NCI-H128 (cell line): ENCODE results near the gene P2RX5.
"Not testable (repeated sequence)": the region's sequence is repeated elsewhere in the genome, so short reads cannot be mapped to it uniquely, and the experiment has no call there.

Source experiments
- DNase-seq: peaks from one replicate; lab custom pipeline; 2025; ENCODE audit not compliant: unreplicated experiment; lab: John Stamatoyannopoulos, UW

P2RX5 gene

DNA sequence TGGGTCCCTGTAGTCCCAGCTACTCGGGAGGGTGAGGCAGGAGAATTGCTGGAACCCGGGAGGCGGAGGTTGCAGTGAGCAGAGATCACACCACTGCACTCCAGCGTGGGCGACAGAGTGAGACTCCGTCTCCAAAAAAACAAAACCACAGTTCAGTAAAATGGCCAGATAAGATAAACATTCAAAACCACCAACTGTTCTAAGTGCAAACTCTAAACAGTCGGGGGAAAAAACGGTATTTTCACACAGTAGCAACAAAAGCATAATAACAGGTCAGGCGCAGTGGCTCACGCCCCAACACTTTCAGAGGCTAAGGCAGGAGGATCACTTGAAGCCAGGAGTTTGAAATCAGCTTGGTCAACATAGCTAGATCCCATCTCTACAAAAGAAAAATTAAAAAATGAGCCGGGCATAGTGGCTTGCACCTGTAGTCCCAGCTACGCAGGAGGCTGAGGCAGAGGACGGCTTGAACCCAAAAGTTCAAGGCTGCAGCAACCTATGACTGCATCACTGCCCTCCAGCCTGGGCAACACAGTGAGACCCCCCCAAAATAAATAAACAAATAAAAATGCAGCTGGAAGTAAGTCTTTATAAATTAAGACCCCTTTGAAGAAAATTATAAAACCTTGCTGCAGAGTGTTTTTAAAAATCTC lies 17.0 kb upstream of the P2RX5 start:
- DNase-seq, result no peak

DNA sequence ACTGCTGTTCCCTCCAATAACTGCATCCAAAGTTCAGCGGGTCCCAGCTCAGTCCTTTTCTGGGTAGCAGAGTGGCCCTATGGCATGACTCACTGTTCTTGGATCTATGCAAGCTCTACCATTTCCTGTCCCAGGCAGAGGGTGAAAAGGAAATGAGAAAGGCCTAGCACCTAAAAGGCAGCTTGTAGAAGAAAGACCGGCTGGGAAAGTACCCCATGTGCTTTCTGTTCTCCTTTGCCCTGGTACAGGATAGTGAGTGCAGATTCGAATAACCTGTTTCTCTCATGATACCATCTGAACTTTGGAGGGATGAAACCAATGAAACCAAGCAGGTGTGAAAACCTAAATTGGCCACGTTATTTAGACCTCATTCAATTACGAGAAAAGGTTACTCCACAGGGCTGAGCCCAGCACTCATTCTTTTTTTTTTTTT lies 15.0 kb upstream of the P2RX5 start:
- DNase-seq, result no peak

GRCh38 chr17:3708366-3708765 lies 12.4 kb upstream of the P2RX5 start:
- no peak for DNase-seq

DNA sequence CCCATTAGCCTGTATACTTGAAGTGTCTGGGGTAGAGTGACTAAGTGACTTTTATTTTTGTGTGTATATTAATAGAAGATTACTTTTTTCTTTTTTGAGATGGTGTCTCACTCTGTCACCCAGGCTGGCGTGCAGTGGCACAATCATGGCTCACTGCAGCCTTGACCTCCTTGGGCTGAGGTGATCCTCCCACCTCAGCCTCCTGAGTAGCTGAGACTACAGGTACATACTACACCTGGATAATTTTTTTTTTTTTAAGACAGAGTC lies 9.7 kb upstream of the P2RX5 start:
- DNase-seq, result not testable (repeated sequence)

DNA sequence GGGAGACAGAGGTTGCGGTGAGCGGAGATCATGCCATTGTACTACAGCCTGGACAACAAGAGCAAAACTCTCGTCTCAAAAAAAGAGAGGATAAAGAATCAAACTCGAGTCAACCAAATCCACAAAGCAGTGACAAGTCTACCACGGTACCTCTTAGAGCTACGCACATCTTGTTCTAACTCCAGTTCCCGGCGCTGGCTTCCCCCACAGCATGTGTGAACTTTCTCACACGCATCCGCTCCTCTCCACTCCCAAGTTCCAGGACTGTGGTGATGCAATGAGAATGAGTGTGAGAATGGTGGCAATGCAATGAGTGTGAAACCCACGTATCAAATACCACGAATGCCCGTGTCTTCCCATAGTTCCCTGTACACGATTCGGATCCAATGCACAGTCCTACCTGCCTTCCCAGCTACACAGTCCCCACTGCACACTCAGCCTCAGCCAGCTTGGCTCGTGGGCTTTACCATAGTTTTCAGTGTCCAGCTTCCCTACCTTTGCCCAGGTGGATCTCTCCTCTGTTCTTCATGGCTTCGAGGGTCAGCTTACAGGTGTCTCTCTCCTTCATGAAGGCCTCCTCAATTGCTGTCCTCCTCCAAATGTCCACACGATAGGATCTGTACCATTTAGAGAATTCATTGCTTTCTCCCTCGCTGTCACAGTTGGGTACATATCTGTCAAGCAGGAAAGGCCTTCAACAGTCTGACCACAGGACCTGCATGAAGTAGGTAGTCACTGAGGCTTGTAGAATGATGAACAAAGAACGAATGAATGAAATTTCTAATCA lies 9.2 kb upstream of the P2RX5 start:
- no peak for DNase-seq

DNA sequence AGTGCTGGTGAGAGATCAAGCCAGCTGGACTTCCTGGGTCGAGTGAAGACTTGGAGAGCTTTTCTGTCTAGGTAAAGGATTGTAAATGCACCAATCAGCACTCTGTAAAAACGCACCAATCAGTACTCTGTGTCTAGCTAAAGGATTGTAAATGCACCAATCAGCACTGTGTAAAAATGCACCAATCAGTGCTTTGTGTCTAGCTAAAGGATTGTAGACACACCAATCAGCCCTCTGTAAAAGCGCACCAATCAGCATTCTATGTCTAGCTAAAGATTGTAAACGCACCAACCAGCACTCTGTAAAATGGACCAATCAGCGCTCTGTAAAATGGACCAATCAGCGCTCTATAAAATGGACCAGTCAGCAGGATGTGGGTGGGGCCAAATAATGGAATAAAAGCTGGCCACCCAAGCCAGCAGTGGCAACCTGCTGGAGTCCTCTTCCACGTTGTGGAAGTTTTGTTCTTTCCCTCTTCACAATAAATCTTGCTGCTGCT lies 6.1 kb upstream of the P2RX5 start:
- not testable (repeated sequence) for DNase-seq

- DNase-seq, result no peak
Observed at GRCh38 chr17:3699951-3700350, 4.0 kb upstream of the P2RX5 start.

- DNase-seq, result no peak
Observed at GRCh38 chr17:3698139-3698538, 2.2 kb upstream of the P2RX5 start.

- DNase-seq, result no peak
Observed at GRCh38 chr17:3697103-3697476, 1.1 kb upstream of the P2RX5 start.

DNA sequence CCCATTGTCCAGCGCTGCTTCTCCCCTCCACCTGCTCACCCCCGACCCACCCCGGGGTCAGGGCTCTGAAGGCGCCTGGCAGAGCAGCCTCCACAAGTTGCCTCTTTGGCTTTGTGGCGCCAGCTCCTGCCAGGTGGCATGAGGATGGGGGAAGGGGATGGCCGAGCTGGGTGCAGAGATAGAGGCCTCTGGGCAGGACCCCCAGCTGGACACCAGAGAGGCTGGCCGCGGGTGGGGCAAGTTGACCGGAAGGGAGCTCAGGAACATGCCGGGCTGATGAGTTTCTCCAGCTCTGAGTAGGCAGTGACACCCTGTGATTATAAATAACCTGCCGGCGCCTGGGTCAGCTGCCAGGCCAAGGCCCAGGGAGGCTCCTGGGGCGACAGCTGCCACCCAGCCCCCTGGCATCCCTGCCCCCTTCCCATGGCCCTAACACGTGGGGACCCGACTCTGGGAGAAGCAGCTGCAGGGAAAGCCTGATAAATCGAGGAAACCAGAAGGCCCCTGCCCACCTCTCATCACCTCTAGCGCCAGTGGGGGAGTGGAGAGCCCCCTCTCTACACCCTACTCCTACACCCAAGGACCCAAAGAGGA lies 729 bp downstream of the P2RX5 start:
- no peak for DNase-seq

- no peak for DNase-seq
Observed at GRCh38 chr17:3693829-3694231, 2.1 kb downstream of the P2RX5 start.

- DNase-seq, result no peak
Observed at GRCh38 chr17:3693141-3693540, 2.8 kb downstream of the P2RX5 start.

- no peak for DNase-seq
Observed at GRCh38 chr17:3692346-3692745, 3.6 kb downstream of the P2RX5 start.

- DNase-seq, result no peak
Observed at GRCh38 chr17:3691617-3692067, 4.3 kb downstream of the P2RX5 start.

GRCh38 chr17:3690094-3690715 lies 5.8 kb downstream of the P2RX5 start:
- no peak for DNase-seq

DNA sequence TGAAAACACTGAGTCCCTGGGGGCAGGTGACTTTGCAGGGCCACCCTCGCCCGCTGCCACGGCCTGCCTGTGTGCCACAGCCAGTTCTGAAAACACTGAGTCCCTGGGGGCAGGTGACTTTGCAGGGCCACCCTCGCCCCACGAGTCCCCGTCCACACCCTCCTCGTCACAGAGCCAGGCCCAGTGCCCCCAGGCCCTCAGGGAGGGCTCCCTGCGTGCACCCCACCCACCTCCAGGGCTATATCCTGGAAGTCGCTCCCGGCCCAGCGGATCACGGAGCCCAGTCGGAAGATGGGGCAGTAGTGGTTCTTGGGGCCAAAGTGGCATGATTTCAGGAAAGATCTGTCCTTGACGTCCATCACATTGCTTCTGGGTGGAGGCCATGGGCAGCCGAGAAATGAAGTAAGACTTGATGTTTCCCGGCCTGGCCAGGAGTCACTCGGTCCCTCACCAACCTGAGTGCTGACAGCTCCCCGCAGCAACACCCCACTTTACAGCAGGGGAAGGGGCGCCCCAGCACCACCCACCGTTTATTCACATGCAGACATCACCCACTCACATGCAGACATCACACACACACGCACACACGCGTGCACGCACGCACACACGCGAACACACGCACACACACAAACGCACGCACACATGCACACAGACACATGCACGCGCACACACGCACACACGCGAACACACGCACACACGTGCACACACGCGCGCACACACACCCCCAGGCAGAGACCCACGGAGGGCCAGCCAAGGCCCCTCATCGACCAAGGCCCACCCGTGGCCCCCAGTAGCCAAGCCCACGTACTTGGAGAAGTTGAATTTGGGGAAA lies 6.5 kb downstream of the P2RX5 start:
- no peak for DNase-seq

DNA sequence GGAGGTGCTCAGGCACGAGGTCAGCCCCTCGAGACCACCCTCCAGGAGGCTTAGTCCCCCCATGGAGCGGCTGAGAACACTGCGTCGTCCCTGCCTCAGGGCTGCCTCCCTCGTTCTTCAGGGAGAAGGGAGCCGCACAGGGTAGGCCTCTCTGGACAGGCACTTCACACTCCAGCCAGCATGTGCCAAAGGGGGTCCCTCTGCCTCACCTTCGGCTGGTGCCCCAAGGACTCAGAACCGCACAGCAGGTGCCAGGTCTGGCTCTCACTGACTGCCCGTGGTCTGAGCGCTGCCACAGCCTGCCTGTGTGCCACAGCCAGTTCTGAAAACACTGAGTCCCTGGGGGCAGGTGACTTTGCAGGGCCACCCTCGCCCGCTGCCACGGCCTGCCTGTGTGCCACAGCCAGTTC lies 7.1 kb downstream of the P2RX5 start:
- DNase-seq, result no peak

DNA sequence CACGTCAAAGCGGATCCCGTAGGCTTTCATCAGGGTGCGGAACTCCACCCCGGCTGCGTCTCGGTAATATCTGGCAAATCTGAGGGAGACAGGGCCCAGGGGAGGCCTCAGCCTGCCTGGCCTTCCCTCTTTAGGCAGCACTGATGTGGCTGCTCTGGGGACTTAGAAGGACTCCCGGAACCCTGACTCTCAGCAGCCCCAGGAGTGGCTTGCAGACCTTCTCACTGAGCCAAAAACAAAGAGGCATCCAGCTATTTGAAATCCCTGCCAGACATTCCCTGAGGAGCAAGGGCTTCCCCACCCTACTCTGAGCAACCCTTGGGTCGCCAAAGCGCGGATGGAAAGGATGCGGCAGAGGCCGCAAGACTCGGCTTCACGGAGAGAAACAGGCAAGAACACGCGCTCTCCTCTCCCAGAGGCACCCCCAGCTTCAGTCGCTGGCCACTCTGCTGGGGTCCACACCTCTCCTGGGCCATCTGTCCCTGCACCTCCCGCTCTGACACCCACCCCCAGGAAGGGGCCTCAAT lies 7.9 kb downstream of the P2RX5 start:
- DNase-seq, result no peak

- no peak for DNase-seq
Observed at GRCh38 chr17:3685174-3685573, 10.8 kb downstream of the P2RX5 start.

GRCh38 chr17:3683054-3683511 lies 12.9 kb downstream of the P2RX5 start:
- no peak for DNase-seq

DNA sequence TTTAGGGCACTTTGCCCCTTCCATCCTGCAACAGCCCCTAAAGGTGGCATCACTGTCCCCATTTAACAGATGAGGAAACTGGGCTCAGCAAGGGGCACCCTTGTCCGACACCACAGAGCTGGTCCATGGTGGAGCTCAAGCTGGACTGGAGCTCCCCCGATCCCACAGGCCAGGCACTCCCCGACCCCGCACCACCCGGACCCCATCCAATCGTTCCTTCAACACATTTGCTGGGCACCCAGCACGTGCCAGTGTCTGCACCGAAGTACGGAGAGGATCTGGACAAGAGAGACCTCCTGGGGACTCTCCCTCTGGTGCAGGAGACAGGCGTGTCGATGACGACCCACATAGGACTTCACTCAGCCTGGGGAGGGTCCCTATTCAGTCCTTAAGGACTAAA lies 13.9 kb downstream of the P2RX5 start:
- no peak for DNase-seq
